ENCODE data around the gene ZNF558. TPM values are rescaled to one million over a fixed set of nuclear protein-coding genes. Genes with fewer than 3 reads are reported as not detected.

ZNF558 gene
- total RNA-seq = 18.6 and 21.8 TPM in 2 replicates

DNA sequence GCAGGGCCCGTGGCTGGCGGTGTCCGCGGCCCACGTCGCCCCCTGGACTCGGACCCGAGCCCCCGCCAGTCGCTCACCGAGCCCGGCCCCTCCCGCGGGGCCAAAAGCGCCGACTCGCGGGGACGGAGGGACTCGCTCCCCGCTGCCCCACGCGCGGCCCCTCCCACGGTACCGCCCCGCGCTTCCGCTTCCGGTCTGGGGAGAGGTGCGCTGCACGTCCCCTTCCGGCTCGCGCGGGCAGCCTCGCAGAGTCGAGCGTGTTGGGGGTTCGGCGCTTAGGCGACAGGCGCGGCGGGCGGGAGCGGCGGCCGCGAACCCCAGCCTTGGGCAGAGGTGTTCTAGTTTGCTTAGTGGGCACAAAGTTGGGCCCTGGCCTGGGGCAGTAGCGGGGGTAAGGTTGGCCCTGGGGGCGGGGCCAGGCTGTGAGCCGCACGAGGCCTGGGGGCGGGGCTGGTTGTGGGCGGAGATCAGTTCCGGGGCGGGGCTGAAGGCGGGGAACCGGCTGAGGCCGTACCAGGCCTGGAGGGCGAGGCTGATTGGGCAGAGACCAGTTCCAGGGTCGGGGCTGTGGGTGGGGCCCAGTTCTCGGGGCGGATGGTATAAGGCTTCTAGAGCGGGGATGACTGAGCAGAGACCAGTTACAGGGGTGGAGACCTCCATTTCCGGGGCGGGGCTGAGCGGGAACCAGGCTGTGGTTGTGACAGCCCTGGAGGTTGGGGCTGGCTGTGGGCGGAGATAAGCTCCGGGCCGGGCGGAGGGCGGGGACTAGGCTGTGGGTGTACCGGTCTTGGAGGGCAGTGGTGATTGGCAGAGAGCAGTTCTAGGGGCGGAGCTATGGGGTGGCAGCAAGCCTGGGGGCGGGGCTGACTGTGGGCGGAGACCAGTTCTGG is at the start of gene ZNF558, which contains the start of gene MBD3L1:
ZNF558 (minus strand) TSS at position 173 of the 890 bp plus-strand sequence. CDS start 9,645 bp downstream, outside the sequence.
MBD3L1 (plus strand) TSS at position 246 of the 890 bp plus-strand sequence. CDS start 10,302 bp downstream, outside the sequence.

Other genes starting within 250 kb of the ZNF558 start
- gene ADAMTS10, start 221.6 kb downstream of the ZNF558 start, total RNA-seq = 6.3 and 10.2 TPM in 2 replicates
- gene NFILZ, start 201.7 kb downstream of the ZNF558 start, total RNA-seq = not detected in 2 replicates
- gene ACTL9, start 133.5 kb downstream of the ZNF558 start, total RNA-seq = not detected in 2 replicates
- not detected in 2 replicates for gene OR2Z1, start 110.7 kb downstream of the ZNF558 start, total RNA-seq
- not detected in 2 replicates for gene MBD3L1, start 73 bp upstream of the ZNF558 start, total RNA-seq
- gene MUC16, start 178.1 kb upstream of the ZNF558 start, total RNA-seq = under 0.01 TPM in 1 of 2 replicates, not detected in the other